ENCODE data around the gene KLHL2. TPM values are rescaled to one million over a fixed set of nuclear protein-coding genes. Genes with fewer than 3 reads are reported as not detected.
"Not testable (repeated sequence)": the region's sequence is repeated elsewhere in the genome, so short reads cannot be mapped to it uniquely, and the experiment has no call there.

Gene KLHL2
- total and polyA plus RNA-seq, 2 experiments from 2014 or later: 8.2 to 21.3 TPM

DNA sequence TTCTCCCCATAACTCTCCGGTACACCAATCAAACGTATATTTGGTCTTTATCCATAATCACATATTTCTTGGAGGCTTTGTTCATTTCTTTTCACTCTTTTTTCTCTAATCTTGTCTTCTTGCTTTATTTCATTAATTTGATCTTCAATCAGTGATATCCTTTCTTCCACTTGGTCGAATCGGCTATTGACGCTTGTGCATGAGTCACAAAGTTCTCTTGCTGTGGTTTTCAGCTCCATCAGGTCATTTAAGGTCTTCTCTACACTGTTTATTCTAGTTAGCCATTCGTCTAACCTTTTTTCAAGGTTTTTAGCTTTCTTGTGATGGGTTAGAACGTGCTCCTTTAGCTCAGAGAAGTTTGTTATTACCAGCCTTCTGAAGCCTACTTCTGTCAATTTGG lies 62.6 kb downstream of the KLHL2 start:
- H3K36me3 ChIP-seq (replicated peaks; ENCODE audit: insufficient read depth, low read depth); H3K9me2 ChIP-seq (replicated peaks; ENCODE audit: insufficient read depth); H3K4me3 ChIP-seq; H3K4me2 ChIP-seq; H2AFZ ChIP-seq; H4K20me1 ChIP-seq (ENCODE audit: insufficient read depth, poor library complexity, severe bottlenecking); DNase-seq (ENCODE audit: low spot score); H3K27me3 ChIP-seq; H3K27ac ChIP-seq; H3K79me2 ChIP-seq; H3K9me3 ChIP-seq (ENCODE audit: low read depth); H3K4me1 ChIP-seq (ENCODE audit: insufficient read depth): not testable (repeated sequence)
- 83% methylated on average over 7 of the region's 7 CpGs for WGBS (ENCODE audit: low lambda C conversion rate, missing lambda C conversion rate)

DNA sequence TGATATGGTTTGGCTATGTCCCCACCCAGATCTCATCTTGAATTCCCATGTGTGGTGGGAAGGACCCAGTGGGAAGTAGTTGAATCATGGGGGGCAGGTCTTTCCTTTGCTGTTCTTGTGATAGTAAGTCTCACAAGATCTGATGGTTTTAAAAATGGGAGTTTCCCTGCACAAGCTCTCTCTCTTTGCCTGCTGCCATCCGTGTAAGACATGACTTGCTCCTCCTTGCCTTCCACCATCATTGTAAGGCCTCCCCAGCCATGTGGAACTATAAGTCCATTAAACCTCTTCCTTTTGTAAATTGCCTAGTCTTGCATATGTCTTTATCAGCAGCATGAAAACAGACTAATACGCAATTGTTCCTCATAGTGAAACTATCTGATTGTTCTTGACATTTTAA lies 66.1 kb downstream of the KLHL2 start:
- not testable (repeated sequence) for H3K9me3 ChIP-seq (ENCODE audit: low read depth); H3K27me3 ChIP-seq; H3K27ac ChIP-seq; H4K20me1 ChIP-seq (ENCODE audit: insufficient read depth, poor library complexity, severe bottlenecking); DNase-seq (ENCODE audit: low spot score); H3K4me3 ChIP-seq; H3K36me3 ChIP-seq (replicated peaks; ENCODE audit: insufficient read depth, low read depth); H3K79me2 ChIP-seq; H3K4me1 ChIP-seq (ENCODE audit: insufficient read depth); H2AFZ ChIP-seq; H3K4me2 ChIP-seq; H3K9me2 ChIP-seq (replicated peaks; ENCODE audit: insufficient read depth)
- 67% methylated on average over 2 of the region's 2 CpGs for WGBS (ENCODE audit: low lambda C conversion rate, missing lambda C conversion rate)

DNA sequence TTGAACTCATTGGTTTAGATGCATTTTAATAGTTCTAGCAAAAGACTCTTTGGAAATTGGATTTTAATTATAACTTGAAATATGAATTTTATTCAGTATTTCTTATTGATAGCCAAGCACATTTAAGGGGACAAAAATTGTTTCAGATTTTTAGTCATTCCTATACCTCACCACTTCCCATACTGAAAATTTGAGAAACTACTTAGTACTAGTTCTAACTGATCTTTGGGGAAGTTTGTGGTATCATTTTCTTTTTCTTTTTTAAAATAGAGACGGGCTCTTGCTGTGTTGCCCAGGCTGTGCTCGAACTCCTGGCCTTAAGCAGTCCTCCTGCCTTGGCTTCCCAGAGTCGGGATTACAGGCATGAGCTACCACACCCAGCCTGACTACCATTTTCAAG lies 68.0 kb downstream of the KLHL2 start:
- 94% methylated on average over 3 of the region's 3 CpGs for WGBS (ENCODE audit: low lambda C conversion rate, missing lambda C conversion rate)
- H3K9me3 ChIP-seq (ENCODE audit: low read depth); H4K20me1 ChIP-seq (ENCODE audit: insufficient read depth, poor library complexity, severe bottlenecking); H3K79me2 ChIP-seq; H3K27ac ChIP-seq; H3K4me1 ChIP-seq (ENCODE audit: insufficient read depth); H2AFZ ChIP-seq; H3K4me2 ChIP-seq; H3K36me3 ChIP-seq (replicated peaks; ENCODE audit: insufficient read depth, low read depth); H3K27me3 ChIP-seq; DNase-seq (ENCODE audit: low spot score); H3K9me2 ChIP-seq (replicated peaks; ENCODE audit: insufficient read depth); H3K4me3 ChIP-seq: not testable (repeated sequence)

DNA sequence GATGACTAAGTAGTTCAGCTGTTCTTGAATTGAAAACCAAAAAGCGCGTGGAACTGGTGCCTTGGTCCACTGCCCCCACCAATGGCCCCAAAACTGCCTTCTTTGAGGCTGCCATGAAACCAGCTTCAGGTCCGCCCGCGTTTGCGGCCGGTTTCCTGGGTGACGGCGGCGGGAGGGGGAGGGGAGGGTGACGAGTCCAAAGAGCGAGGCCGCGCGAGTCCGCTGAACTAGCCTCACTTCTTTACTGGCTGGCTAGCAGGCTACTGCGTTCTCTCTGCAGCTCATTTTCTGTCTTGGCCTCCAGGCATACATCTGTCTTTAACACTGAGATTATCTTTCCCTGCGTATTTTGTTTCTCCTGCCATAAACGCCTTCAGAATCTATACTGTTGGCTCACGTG lies 72.2 kb downstream of the KLHL2 start:
- H3K4me2 ChIP-seq; H3K36me3 ChIP-seq (replicated peaks; ENCODE audit: insufficient read depth, low read depth); H3K9me3 ChIP-seq (ENCODE audit: low read depth); DNase-seq (ENCODE audit: low spot score); H3K79me2 ChIP-seq; H3K9me2 ChIP-seq (replicated peaks; ENCODE audit: insufficient read depth); H3K4me1 ChIP-seq (ENCODE audit: insufficient read depth); H2AFZ ChIP-seq; H4K20me1 ChIP-seq (ENCODE audit: insufficient read depth, poor library complexity, severe bottlenecking); H3K4me3 ChIP-seq; H3K27ac ChIP-seq; H3K27me3 ChIP-seq: not testable (repeated sequence)
- WGBS (ENCODE audit: low lambda C conversion rate, missing lambda C conversion rate): 92% methylated on average over 15 of the region's 20 CpGs

DNA sequence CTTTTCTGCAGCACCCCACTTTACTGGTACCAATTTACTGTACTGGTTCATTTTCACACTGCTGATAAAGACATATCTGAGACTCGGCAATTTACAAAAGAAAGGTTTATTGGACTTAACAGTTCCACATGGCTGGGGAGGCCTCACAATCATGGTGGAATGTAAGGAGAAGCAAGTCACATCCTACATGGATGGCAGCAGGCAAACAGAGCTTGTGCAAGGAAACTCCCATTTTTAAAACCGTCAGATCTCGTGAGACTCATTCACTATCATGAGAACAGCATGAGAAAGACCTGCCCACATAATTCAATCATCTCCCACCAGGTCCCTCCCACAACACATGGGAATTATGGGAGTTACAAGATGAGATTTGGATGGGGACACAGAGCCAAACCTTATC lies 77.3 kb downstream of the KLHL2 start:
- not testable (repeated sequence) for H3K9me3 ChIP-seq (ENCODE audit: low read depth); H3K79me2 ChIP-seq; H4K20me1 ChIP-seq (ENCODE audit: insufficient read depth, poor library complexity, severe bottlenecking); H3K27me3 ChIP-seq; H3K4me3 ChIP-seq; H3K9me2 ChIP-seq (replicated peaks; ENCODE audit: insufficient read depth); DNase-seq (ENCODE audit: low spot score); H3K4me1 ChIP-seq (ENCODE audit: insufficient read depth); H2AFZ ChIP-seq; H3K27ac ChIP-seq; H3K36me3 ChIP-seq (replicated peaks; ENCODE audit: insufficient read depth, low read depth); H3K4me2 ChIP-seq
- WGBS (ENCODE audit: low lambda C conversion rate, missing lambda C conversion rate): 99% methylated on average over 3 of the region's 3 CpGs

DNA sequence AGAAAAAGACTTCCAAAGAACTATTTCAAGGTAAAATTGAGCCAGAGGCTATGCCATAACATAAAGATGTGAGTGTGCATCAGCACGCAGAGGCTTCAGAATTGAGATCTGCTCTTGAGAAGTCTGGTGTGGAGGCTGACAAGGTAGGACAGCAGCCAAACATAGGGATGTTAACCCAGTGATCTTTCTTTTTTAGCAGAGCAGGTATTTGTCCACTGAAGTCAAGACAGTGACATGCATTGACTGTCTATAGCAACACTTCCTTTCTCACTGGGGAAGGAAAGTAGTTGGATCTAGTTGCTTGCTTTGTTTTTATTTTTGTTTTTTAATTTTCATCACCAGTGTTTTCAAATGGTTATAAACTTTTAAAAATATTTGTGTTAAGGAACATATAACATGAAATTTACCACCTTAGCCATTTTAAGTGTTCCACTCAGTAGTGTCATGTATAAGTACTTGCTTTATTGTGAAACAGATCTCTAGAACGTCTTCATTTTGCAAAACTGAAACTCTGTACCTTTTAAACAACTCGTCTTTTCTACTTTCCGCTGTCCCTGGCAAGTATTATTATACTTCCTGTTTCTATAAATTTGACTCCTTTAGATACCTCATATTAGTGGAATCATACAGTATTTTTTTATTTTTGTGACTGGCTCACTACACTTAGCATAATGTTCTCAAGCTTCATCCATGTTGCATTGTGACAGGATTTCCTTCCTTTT lies 79.4 kb downstream of the KLHL2 start:
- H2AFZ ChIP-seq; H3K27me3 ChIP-seq; H3K79me2 ChIP-seq; H3K36me3 ChIP-seq (replicated peaks; ENCODE audit: insufficient read depth, low read depth); H3K4me1 ChIP-seq (ENCODE audit: insufficient read depth); H3K9me3 ChIP-seq (ENCODE audit: low read depth); H3K9me2 ChIP-seq (replicated peaks; ENCODE audit: insufficient read depth); H3K27ac ChIP-seq; H3K4me2 ChIP-seq; DNase-seq (ENCODE audit: low spot score); H3K4me3 ChIP-seq; H4K20me1 ChIP-seq (ENCODE audit: insufficient read depth, poor library complexity, severe bottlenecking): not testable (repeated sequence)
- WGBS (ENCODE audit: low lambda C conversion rate, missing lambda C conversion rate): 91% methylated on average over 4 of the region's 4 CpGs
